Left forelimb (tissue), 1 donor: Measurements from ENCODE around the gene IZUMO1R.
"Not testable (repeated sequence)": the region's sequence is repeated elsewhere in the genome, so short reads cannot be mapped to it uniquely, and the experiment has no call there.

ENCODE experiments used
- DNase-seq: peaks from one replicate; pipeline ENCODE4 v3.0.0-alpha.2; 2018; ENCODE audit warnings: low spot score

Gene IZUMO1R

DNA sequence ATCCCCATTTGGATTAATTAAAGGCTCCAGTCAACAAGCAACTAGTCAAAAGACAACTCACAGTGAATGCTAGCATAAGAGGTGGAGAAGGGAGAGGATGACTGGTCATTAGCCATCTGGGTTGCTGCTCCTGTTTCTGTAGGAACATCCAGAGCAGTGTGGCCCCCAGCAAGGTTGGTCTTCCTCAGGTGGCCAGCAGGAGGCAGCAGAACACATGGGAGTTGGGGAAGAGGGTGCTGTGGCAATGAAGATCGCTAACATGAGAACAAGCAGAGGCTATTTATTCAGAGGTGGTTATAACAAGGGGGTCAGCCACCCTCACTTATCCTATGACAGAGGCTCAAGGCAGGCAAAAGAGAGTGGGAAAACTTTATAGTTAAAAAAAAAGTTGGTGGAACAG, 21.3 kb downstream of the IZUMO1R start:
- no peak for DNase-seq

DNA sequence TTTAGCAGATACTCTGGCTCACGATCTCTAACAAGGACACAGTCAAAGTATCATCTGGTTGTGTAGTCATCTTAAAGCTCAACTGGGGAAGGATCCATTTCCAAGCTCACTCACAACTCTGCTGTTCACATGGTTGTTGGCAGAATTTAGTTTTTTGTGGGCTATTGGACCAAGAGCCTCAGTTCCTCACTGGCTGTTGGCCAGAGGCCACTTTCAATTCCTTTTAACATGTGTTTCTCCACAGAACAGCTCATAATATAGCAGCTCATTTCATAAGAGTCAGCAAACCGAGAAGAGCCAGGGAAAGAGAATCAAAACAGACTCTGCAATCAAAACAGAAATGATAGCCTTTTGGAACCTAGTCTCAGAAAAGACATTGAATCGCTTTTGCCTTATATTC, 22.6 kb downstream of the IZUMO1R start:
- no peak for DNase-seq

DNA sequence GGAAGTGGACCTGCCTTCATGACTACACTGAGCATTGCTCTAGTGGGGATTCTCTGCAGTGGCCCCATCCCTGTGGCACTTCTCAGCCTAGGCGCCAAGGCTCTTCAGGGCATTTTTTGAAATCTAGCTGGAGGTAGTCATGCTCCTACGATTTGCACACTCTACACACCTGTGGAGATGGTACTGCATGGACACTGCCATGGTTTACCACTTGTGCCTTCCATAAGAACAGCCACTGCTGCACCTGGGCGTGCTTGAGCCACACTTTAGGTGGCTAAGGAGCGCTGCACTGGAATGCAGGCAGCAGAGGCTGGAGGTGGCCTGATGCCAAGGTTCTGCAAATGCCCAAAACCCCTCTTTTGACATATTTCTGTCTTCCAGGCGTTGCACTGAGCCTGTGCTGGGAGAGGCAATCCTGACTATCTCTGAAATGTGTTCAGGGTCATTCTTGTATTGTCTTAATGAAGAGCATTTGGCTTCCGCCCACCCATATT, 24.3 kb downstream of the IZUMO1R start:
- no peak for DNase-seq

DNA sequence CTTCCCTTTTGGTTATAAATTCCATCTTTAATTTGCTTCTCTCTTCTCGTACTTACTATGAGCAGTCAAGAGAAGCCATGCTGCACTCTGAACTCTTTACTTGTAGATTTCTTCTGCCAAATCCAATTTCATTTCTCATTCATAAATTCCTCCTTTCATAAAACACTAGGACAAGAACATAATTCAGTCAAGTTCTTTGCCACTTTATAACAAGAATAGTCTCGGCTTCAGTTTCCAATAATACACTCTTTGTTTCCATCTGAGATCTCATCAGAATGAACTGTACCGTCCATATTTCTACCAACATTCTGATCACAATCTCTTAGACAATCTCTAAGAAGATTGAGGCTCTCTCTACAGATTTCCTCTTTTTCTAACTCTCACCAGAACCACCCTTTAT, 25.1 kb downstream of the IZUMO1R start:
- no peak for DNase-seq

DNA sequence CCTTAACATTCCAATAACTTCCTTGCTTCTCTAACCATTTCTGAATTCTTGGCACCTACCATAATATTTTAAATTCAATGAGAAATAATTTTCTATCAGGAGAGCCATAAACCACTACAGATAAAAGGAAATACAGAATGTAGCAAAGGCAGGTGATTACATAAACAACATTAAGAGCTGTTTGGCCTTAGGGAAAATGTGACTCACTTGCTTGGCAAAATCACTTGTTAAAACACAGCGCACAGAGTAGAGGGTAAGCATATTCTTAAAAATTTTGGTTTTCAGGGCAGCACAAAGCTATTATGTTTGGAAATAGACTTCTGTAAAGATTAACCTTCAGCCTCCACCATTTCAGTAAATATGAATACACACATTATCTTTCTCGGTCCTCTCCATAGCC, 26.4 kb downstream of the IZUMO1R start:
- DNase-seq, result no peak

DNA sequence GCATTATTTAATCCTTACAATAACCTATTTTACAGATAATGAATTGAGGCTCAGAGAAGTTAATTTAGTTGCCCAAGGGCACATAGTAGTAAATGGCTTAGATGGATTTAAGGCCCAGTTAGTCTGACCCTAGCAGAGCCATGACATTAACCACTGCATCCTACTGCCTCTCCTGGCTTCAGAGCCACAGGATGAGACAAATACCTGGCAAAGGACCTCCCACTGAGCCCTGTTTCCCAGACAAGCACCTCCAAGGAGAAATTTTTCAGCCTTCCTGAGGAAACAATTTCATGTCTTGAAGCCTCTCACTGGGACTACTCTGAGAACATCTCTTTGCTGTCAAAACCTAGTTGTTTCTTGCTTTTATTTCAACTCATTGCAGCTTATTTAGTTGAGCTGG, 28.4 kb downstream of the IZUMO1R start:
- no peak for DNase-seq

DNA sequence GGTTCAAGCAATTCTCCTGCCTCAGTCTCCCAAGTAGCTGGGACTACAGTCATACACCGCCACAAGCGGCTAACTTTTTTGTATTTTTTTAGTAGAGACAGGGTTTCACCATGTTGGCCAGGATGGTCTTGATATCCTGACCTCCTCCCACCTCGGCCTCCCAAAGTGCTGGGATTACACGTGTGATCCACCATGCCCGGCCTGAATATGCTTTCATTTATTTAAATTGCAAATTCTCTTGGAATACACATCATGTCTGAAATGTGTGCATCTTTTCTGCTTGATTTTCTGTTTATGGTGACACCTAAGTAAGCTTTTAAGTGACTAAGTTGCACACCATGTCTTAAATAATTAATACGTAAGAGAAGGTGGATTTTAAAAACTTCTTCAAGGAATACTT, 31.7 kb downstream of the IZUMO1R start:
- DNase-seq, result no peak

DNA sequence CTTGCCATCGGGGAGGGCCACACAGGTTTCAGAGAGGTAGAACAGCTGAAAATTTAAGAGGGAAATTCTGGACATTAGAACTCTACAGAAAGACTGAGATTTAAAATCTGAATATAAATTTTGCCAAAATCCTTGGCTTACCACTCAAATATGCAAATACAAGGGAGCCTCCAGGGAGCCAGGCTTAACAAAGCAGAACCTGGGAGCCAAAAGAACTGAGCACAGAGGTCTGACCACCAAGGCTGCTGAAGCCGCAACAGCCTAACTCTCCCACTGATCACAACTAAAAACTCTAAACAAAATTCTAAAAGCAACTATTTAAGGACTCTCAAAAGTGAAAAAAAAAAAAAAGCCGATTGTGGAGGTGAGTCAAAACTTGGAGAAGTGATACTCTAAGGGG, 34.3 kb downstream of the IZUMO1R start:
- no peak for DNase-seq

DNA sequence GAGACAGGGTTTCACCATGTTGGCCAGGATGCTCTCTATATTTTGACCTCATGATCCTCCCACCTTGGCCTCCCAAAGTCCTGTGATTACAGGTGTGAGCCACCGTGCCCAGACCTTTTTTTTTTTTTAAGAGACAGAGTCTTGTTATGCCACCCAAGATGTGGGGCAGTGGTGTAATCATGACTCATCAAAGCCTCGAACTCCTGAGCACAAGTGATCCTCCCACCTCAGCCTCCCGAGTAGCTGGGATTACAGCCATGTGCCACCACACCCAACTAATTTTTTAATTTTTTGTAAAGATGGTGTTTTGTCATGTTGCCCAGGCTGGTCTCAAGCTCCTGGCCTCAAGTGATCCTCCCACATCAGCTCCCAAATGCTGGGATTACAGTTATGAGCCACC, 37.9 kb downstream of the IZUMO1R start:
- no peak for DNase-seq

DNA sequence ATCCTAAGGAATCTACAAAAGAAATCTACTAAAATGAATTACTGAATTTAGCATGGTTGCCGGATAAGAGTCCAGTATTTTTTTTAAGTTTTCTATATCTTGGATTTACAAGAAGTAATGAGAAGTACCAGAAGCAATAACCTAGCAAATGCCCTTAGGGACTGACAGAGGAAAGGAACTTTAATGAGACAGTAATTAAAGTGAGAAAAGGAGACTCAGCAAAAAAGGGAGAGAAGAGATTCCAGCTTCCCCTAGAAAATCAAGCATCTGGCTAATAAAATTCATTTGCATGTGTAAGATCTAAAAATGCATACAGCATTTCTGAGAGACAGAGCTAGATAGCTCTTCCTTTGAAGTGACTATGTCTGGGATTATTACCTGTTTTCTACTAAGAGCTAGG, 39.1 kb downstream of the IZUMO1R start:
- no peak for DNase-seq

DNA sequence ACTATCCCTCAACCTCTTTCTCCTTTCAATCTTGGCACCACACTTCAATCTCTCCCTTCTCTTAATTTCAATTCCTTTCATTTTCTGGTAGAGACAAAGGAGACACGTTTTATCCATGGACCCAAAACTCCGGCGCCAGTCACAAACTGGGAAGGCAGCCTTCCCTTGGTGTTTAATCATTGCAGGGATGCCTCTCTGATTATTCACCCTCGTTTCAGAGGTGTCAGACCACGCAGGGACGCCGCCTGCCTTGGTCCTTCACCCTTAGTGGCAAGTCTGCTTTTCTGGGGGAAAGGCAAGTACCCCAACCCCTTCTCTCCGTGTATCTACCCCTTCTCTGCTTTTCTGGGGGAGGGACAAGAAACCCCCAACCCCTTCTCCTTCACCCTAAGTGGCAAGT, 41.9 kb downstream of the IZUMO1R start:
- DNase-seq, result not testable (repeated sequence)

DNA sequence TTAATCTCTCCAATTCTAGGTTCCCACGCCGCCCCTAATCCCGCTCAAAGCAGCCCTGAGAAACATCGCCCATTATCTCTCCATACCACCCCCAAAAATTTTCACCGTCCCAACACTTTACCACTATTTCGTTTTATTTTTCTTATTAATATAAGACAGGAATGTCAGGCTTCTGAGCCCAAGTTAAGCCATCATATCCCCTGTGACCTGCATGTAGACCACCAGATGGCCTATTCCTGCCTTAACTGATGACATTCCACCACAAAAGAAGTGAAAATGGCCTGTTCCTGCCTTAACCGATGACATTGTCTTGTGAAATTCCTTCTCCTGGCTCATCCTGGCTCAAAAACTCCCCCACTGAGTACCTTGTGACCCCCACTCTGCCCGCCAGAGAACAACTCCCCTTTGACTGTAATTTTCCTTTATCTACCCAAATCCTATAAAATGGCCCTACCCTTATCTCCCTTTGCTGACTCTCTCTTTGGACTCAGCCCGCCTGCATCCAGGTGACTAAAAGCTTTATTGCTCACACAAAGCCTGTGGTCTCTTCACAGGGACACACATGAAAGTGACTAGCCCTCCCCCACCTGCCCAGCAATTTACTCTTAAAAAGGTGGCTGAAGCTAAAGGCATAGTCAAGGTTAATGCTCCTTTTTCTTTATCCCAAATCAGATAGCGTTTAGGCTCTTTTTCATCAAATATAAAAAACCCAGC, 46.6 kb downstream of the IZUMO1R start:
- not testable (repeated sequence) for DNase-seq
